Measurements from ENCODE around the gene DNAH10. TPM values are rescaled to one million over a fixed set of nuclear protein-coding genes. Genes with fewer than 3 reads are reported as not detected.

Gene DNAH10
- total and polyA plus RNA-seq, 2 donors from 2014 or later: 0.24 to 0.28 TPM

DNA sequence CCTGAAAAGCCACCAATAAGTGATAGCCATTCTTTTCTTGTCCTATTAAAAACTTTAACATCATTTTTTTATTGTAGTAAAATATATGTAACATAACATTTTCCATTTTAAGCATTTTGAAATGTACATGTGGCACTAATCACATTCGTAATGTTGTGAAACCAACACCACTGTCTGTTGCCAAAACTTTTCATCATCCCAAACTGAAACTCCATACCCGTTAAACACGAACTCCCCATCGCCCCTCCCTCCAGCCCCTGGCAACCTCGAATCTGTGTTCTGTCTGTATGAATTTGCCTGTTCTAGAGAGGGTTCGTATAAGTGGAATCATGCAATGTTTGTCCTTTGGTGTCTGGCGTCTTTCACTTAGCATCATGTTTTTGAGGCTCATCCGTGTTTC is 134.7 kb downstream of the DNAH10 start:
- TF ChIP-seq, protein P1, sequence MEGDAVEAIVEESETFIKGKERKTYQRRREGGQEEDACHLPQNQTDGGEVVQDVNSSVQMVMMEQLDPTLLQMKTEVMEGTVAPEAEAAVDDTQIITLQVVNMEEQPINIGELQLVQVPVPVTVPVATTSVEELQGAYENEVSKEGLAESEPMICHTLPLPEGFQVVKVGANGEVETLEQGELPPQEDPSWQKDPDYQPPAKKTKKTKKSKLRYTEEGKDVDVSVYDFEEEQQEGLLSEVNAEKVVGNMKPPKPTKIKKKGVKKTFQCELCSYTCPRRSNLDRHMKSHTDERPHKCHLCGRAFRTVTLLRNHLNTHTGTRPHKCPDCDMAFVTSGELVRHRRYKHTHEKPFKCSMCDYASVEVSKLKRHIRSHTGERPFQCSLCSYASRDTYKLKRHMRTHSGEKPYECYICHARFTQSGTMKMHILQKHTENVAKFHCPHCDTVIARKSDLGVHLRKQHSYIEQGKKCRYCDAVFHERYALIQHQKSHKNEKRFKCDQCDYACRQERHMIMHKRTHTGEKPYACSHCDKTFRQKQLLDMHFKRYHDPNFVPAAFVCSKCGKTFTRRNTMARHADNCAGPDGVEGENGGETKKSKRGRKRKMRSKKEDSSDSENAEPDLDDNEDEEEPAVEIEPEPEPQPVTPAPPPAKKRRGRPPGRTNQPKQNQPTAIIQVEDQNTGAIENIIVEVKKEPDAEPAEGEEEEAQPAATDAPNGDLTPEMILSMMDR (IDR thresholded peaks at IDR 0.05; ENCODE audit: borderline replicate concordance, extremely low read depth, insufficient read depth): no peak
- DNase-seq (no peak), FAIRE-seq (no peak)
- Histone ChIP-seq H3K9me3 (ENCODE audit: control insufficient read depth in 2 of 3, insufficient read depth in 1 of 3, low read length in 3 of 3) (no peaks in the 10 kb centered on the region), H3K9ac (ENCODE audit: low read length in 3 of 3) (no peak overlapping the region), H3K4me1 (ENCODE audit: control insufficient read depth in 2 of 3, insufficient read depth in 2 of 3, low read depth in 1 of 3, low read length in 3 of 3) (no peaks in the 10 kb centered on the region), H3K4me3 (ENCODE audit: low read length in 3 of 3) (no peak overlapping the region), H3K36me3 (ENCODE audit: control insufficient read depth in 2 of 3, insufficient read depth in 3 of 3, low read length in 3 of 3) (no peaks in the 10 kb centered on the region), H3K27ac (ENCODE audit: low read depth in 2 of 2, low read length in 2 of 2) (no peak overlapping the region), H3K27me3 (ENCODE audit: control insufficient read depth, insufficient read depth, low read length) (no peaks in the 10 kb centered on the region)
- intact Hi-C loops (cut with DNase I): no loop called here

DNA sequence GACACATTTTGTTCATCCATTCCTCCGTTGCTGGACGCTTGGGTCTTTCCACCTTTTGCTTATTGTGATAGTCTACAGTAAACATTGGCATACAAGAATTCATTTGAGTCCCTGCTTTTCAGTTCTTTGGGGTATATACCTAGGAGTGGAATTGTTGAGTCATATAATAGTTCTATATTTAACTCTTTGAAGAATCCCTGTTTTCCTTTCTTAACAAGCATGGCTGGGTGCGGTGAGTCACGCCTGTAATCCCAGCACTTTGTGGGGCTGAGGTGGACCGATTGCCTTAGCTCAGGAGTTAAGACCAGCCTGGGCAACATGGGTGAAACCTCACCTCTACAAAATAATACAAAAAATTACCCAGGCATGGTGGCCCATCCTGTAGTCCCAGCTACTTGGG is 135.1 kb downstream of the DNAH10 start:
- DNase-seq (no peak), FAIRE-seq (no peak)
- no peaks in the 10 kb centered on the region for H3K36me3 ChIP-seq (ENCODE audit: control insufficient read depth in 2 of 3, insufficient read depth in 3 of 3, low read length in 3 of 3)
- no peak overlapping the region for H3K4me3 ChIP-seq (ENCODE audit: low read length in 3 of 3)
- H3K9ac ChIP-seq (ENCODE audit: low read length in 3 of 3): no peak overlapping the region
- intact Hi-C loops (cut with DNase I): no loop called here
- H3K27me3 ChIP-seq (ENCODE audit: control insufficient read depth, insufficient read depth, low read length): no peaks in the 10 kb centered on the region
- no peaks in the 10 kb centered on the region for H3K9me3 ChIP-seq (ENCODE audit: control insufficient read depth in 2 of 3, insufficient read depth in 1 of 3, low read length in 3 of 3)
- TF ChIP-seq, protein P1 (IDR thresholded peaks at IDR 0.05; ENCODE audit: borderline replicate concordance, extremely low read depth, insufficient read depth): no peak
- no peak overlapping the region for H3K27ac ChIP-seq (ENCODE audit: low read depth in 2 of 2, low read length in 2 of 2)
- H3K4me1 ChIP-seq (ENCODE audit: control insufficient read depth in 2 of 3, insufficient read depth in 2 of 3, low read depth in 1 of 3, low read length in 3 of 3): no peaks in the 10 kb centered on the region

- DNase-seq (no peak), FAIRE-seq (no peak)
- intact Hi-C loops (cut with DNase I): no loop called here
- Histone ChIP-seq H3K9me3 (ENCODE audit: control insufficient read depth in 2 of 3, insufficient read depth in 1 of 3, low read length in 3 of 3) (no peaks in the 10 kb centered on the region), H3K4me1 (ENCODE audit: control insufficient read depth in 2 of 3, insufficient read depth in 2 of 3, low read depth in 1 of 3, low read length in 3 of 3) (no peaks in the 10 kb centered on the region), H3K36me3 (ENCODE audit: control insufficient read depth in 2 of 3, insufficient read depth in 3 of 3, low read length in 3 of 3) (no peaks in the 10 kb centered on the region), H3K27me3 (ENCODE audit: control insufficient read depth, insufficient read depth, low read length) (no peaks in the 10 kb centered on the region), H3K27ac (ENCODE audit: low read depth in 2 of 2, low read length in 2 of 2) (no peak overlapping the region), H3K9ac (ENCODE audit: low read length in 3 of 3) (no peak overlapping the region), H3K4me3 (ENCODE audit: low read length in 3 of 3) (no peak overlapping the region)
- TF ChIP-seq, protein P1 (IDR thresholded peaks at IDR 0.05; ENCODE audit: borderline replicate concordance, extremely low read depth, insufficient read depth): no peak
These were observed 136.6 kb downstream of the DNAH10 start for GRCh38 chr12:123898673-123899072.

GRCh38 chr12:123899368-123899767 is 137.3 kb downstream of the DNAH10 start:
- Histone ChIP-seq H3K27ac (ENCODE audit: low read depth in 2 of 2, low read length in 2 of 2) (no peak overlapping the region), H3K4me1 (ENCODE audit: control insufficient read depth in 2 of 3, insufficient read depth in 2 of 3, low read depth in 1 of 3, low read length in 3 of 3) (no peaks in the 10 kb centered on the region), H3K36me3 (ENCODE audit: control insufficient read depth in 2 of 3, insufficient read depth in 3 of 3, low read length in 3 of 3) (no peaks in the 10 kb centered on the region), H3K9ac (ENCODE audit: low read length in 3 of 3) (no peak overlapping the region), H3K27me3 (ENCODE audit: control insufficient read depth, insufficient read depth, low read length) (no peaks in the 10 kb centered on the region), H3K4me3 (ENCODE audit: low read length in 3 of 3) (no peak overlapping the region), H3K9me3 (ENCODE audit: control insufficient read depth in 2 of 3, insufficient read depth in 1 of 3, low read length in 3 of 3) (no peaks in the 10 kb centered on the region)
- intact Hi-C loops (cut with DNase I): no loop called here
- DNase-seq (no peak), FAIRE-seq (no peak)
- TF ChIP-seq, protein P1 (IDR thresholded peaks at IDR 0.05; ENCODE audit: borderline replicate concordance, extremely low read depth, insufficient read depth): no peak
